Gastrocnemius medialis (tissue), 4 donors: ENCODE results near the gene PLS3. TPM values are rescaled to one million over a fixed set of nuclear protein-coding genes. Genes with fewer than 3 reads are reported as not detected.

ENCODE experiments used
- ATAC-seq, 2 donors: fragments of 150-250 bp; one replicate each; pipeline ENCODE4 v1.9.1; 2016
- DNase-seq, 2 donors: peaks; one replicate each; pipeline ENCODE4 v3.0.0-alpha.2; 2019
- H3K27ac ChIP-seq, 4 donors: fragments of 200-600 bp; sonication (generic); 1 replicate in 1 of 4; 2 replicates in 3 of 4; pipeline ENCODE4 v1.5.1; 2016 to 2018; ENCODE audit warnings: mild to moderate bottlenecking in 2 of 4, moderate library complexity in 1 of 4
- H3K27me3 ChIP-seq, 3 donors: fragments of 200-600 bp; sonication (generic) in 2 of 3; 1 replicate in 1 of 3; 2 replicates in 2 of 3; pipeline versions ENCODE4 v1.5.1 to v1.6.0; 2016 to 2019; ENCODE audit warnings: mild to moderate bottlenecking in 1 of 3, moderate library complexity in 1 of 3
- H3K36me3 ChIP-seq, 2 donors: fragments of 200-600 bp; sonication (generic) in 1 of 2; one replicate each; pipeline ENCODE4 v1.5.1; 2017 to 2018
- H3K4me1 ChIP-seq, 2 donors: fragments of 200-600 bp; sonication (generic) in 1 of 2; one replicate each; pipeline ENCODE4 v1.5.1; 2016 to 2017; ENCODE audit warnings: mild to moderate bottlenecking in 2 of 2
- H3K4me3 ChIP-seq, 4 donors: fragments of 200-600 bp; sonication (generic) in 3 of 4; 1 replicate in 1 of 4; 2 replicates in 3 of 4; pipeline ENCODE4 v1.5.1; 2016 to 2019; ENCODE audit warnings: mild to moderate bottlenecking in 2 of 4
- H3K9me3 ChIP-seq, 3 donors: fragments of 200-600 bp; sonication (generic) in 2 of 3; 1 replicate in 1 of 3; 2 replicates in 2 of 3; pipeline ENCODE4 v1.5.1; 2016 to 2019
- POLR2A ChIP-seq, 2 donors: fragments of 450-650 bp; IDR thresholded peaks; one replicate each; pipeline ENCODE4 v1.6.1; 2017; ENCODE audit warnings: antibody characterized with exemption in 2 of 2, mild to moderate bottlenecking in 2 of 2, moderate library complexity in 2 of 2
- in situ Hi-C, 4 donors: fragments of 200-750 bp; cut with MboI; loops; one replicate each; pipeline versions ENCODE4 v1.15.0 to v1.8.0; 2017; ENCODE audit warnings: low sequenced_read_pairs in 4 of 4
- intact Hi-C: fragments of 100-400 bp; cut with DNase I; formaldehyde crosslinking; loops from one replicate; pipeline ENCODE4 v1.15.1; 2023; ENCODE audit warnings: low total_unique reads
- total RNA-seq, 4 donors: library from RNA; depleted of rRNA; stranded (reverse); fragments of >200 nt; gene quantifications; one replicate each; pipeline versions ENCODE4 v1.1.0 to v1.2.3, GENCODE V29; 2016
- TF ChIP-seq, protein P1 (sequence below), 5 experiments: fragments of 450-650 bp in 3 of 5; fragments of 200-600 bp in 2 of 5; sonication (generic) in 2 of 5; IDR thresholded peaks in 4 of 5; conservative IDR thresholded peaks in 1 of 5; 1 replicate in 4 of 5; 2 replicates in 1 of 5; pipeline ENCODE4 v1.5.1; 2016 to 2019; ENCODE audit warnings: antibody characterized with exemption in 5 of 5, mild to moderate bottlenecking in 3 of 5, moderate library complexity in 3 of 5

PLS3 gene
- total RNA-seq, 4 donors from 2014 or later: 15.8 to 23.1 (median 19.5) TPM

- ATAC-seq: peak in 1 of 2 donors; percentile 53
- in situ Hi-C loops (no loop called here), intact Hi-C loops (loop anchor here (1.0 to 5.0 kb wide), 2 partner anchors 38 to 360 kb away; no protein-coding TSS in a partner anchor)
- H3K36me3 ChIP-seq: no peaks in the 10 kb centered on the region
- H3K27me3 ChIP-seq: peaks cover 0 to 2% (median 0%) of the 10 kb centered on the region in 3 donors
- DNase-seq: peak in 1 of 2 donors; percentile 10
- H3K4me3 ChIP-seq: no peak overlapping the region
- no peaks in the 10 kb centered on the region for H3K9me3 ChIP-seq
- no peak for TF ChIP-seq POLR2A (IDR thresholded peaks at IDR 0.05)
- TF ChIP-seq, protein P1, sequence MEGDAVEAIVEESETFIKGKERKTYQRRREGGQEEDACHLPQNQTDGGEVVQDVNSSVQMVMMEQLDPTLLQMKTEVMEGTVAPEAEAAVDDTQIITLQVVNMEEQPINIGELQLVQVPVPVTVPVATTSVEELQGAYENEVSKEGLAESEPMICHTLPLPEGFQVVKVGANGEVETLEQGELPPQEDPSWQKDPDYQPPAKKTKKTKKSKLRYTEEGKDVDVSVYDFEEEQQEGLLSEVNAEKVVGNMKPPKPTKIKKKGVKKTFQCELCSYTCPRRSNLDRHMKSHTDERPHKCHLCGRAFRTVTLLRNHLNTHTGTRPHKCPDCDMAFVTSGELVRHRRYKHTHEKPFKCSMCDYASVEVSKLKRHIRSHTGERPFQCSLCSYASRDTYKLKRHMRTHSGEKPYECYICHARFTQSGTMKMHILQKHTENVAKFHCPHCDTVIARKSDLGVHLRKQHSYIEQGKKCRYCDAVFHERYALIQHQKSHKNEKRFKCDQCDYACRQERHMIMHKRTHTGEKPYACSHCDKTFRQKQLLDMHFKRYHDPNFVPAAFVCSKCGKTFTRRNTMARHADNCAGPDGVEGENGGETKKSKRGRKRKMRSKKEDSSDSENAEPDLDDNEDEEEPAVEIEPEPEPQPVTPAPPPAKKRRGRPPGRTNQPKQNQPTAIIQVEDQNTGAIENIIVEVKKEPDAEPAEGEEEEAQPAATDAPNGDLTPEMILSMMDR (IDR thresholded peaks at IDR 0.05 in 4 of 5, conservative IDR thresholded peaks at IDR 0.05 in 1 of 5): peak; percentile 43 to 81 (median 62)
- H3K4me1 ChIP-seq: no peaks in the 10 kb centered on the region
- no peak overlapping the region for H3K27ac ChIP-seq
These were observed 129.7 kb downstream of the PLS3 start for GRCh38 chrX:115690511-115691216.

DNA sequence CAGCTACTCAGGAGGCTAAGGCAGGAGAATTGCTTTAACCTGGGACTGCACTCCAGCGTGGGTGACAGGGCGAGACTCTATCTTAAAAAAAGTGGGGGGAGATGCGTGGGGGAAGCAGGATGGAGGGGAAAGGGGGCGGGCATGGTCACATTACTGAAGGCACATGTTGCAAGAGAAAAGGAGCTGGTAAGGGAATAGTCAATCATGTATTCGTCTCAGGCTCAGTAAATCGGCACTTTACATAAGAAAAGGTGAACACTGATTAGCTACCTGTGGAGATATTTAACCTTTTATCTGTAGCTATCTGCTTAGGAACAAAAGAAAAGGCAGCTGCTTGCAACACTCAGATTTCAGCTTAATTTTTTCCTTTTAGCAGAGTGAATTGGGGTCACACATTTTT is 132.5 kb downstream of the PLS3 start:
- no peak for TF ChIP-seq POLR2A (IDR thresholded peaks at IDR 0.05)
- TF ChIP-seq, protein P1 (IDR thresholded peaks at IDR 0.05 in 4 of 5, conservative IDR thresholded peaks at IDR 0.05 in 1 of 5): no peak
- no peak overlapping the region for H3K4me3 ChIP-seq
- intact Hi-C loops: loop anchor here (5.0 kb wide), 1 partner anchor 41 kb away; no protein-coding TSS in a partner anchor
- ATAC-seq (no peak), DNase-seq (no peak)
- H3K9me3 ChIP-seq: no peaks in the 10 kb centered on the region
- H3K27ac ChIP-seq: no peak overlapping the region
- no peaks in the 10 kb centered on the region for H3K4me1 ChIP-seq
- H3K36me3 ChIP-seq: no peaks in the 10 kb centered on the region
- peaks cover 0 to 2% (median 0%) of the 10 kb centered on the region in 3 donors for H3K27me3 ChIP-seq
- in situ Hi-C loops: no loop called here

- no peak for TF ChIP-seq POLR2A (IDR thresholded peaks at IDR 0.05)
- TF ChIP-seq, protein P1 (IDR thresholded peaks at IDR 0.05 in 4 of 5, conservative IDR thresholded peaks at IDR 0.05 in 1 of 5): no peak
- no peak for DNase-seq
- H3K36me3 ChIP-seq: no peaks in the 10 kb centered on the region
- in situ Hi-C loops: no loop called here
- no peaks in the 10 kb centered on the region for H3K9me3 ChIP-seq
- intact Hi-C loops: loop anchor here (5.0 kb wide), 1 partner anchor 42 kb away; no protein-coding TSS in a partner anchor
- no peaks in the 10 kb centered on the region for H3K4me1 ChIP-seq
- ATAC-seq: no peak
- H3K4me3 ChIP-seq: no peak overlapping the region
- no peak overlapping the region for H3K27ac ChIP-seq
- H3K27me3 ChIP-seq: peaks cover 0 to under 1% (median 0%) of the 10 kb centered on the region in 3 donors
These were observed 133.1 kb downstream of the PLS3 start for GRCh38 chrX:115694028-115694427.

DNA sequence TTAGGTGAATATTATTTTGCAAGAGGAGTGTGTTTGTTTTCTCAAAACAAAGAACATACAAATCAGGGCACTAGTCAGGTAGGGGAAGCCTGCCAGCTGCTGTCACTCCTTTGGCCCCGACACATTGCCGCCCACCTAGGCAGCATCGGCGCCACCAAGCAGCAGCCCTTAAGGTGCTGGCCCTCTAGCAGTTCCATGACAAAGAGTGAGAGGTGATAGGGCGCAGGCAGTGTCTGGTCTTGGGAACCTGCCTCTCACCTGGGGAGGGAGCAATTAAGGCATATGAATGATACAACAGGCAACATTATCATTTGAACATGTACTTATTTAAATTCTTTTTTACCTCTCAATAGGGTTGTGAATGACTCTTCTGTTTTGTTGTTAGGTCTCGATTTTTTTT is 135.1 kb downstream of the PLS3 start:
- H3K4me3 ChIP-seq: no peak overlapping the region
- H3K27me3 ChIP-seq: no peaks in the 10 kb centered on the region
- in situ Hi-C loops (no loop called here), intact Hi-C loops (no loop called here)
- no peaks in the 10 kb centered on the region for H3K4me1 ChIP-seq
- H3K36me3 ChIP-seq: no peaks in the 10 kb centered on the region
- no peak for TF ChIP-seq POLR2A (IDR thresholded peaks at IDR 0.05)
- TF ChIP-seq, protein P1 (IDR thresholded peaks at IDR 0.05 in 4 of 5, conservative IDR thresholded peaks at IDR 0.05 in 1 of 5): no peak
- H3K9me3 ChIP-seq: no peaks in the 10 kb centered on the region
- ATAC-seq: no peak
- no peak for DNase-seq
- H3K27ac ChIP-seq: no peak overlapping the region
